Progenitor cell of endocrine pancreas (in vitro differentiated cells): ENCODE measurements around the gene DBP. TPM values are rescaled to one million over a fixed set of nuclear protein-coding genes. Genes with fewer than 3 reads are reported as not detected.
"Not testable (repeated sequence)": the region's sequence is repeated elsewhere in the genome, so short reads cannot be mapped to it uniquely, and the experiment has no call there.

ENCODE experiments used
- DNase-seq: peaks from one replicate; pipeline ENCODE4 v3.0.0; 2021; ENCODE audit warnings: low spot score; ENCODE audit not compliant: unreplicated experiment
- H3K27ac Mint-ChIP-seq: 2 replicates; pipeline ENCODE4 v1.8.0; 2021; ENCODE audit warnings: mild to moderate bottlenecking, moderate library complexity, mixed read lengths
- H3K27me3 Mint-ChIP-seq: 2 replicates; pipeline ENCODE4 v1.8.0; 2021; ENCODE audit warnings: mixed read lengths
- H3K36me3 Mint-ChIP-seq: 2 replicates; pipeline ENCODE4 v1.8.0; 2022; ENCODE audit warnings: mixed read lengths; ENCODE audit not compliant: insufficient read depth
- H3K4me1 Mint-ChIP-seq: 2 replicates; pipeline ENCODE4 v1.8.0; 2021; ENCODE audit warnings: low read depth, mixed read lengths
- H3K4me3 Mint-ChIP-seq: 2 replicates; pipeline ENCODE4 v1.8.0; 2021; ENCODE audit warnings: low read depth, mild to moderate bottlenecking, moderate library complexity, mixed read lengths
- H3K9me3 Mint-ChIP-seq: 2 replicates; pipeline ENCODE4 v1.8.0; 2021; ENCODE audit warnings: low read depth, mixed read lengths
- CTCF ChIP-seq: fragments of 200-600 bp; sonication (generic); IDR thresholded peaks from one replicate; pipeline ENCODE4 v1.5.0; 2021; ENCODE audit warnings: antibody characterized with exemption, mild to moderate bottlenecking; ENCODE audit not compliant: unreplicated experiment
- total RNA-seq: library from RNA; stranded (reverse); gene quantifications from 2 replicates; pipeline ENCODE4 v1.2.1, GENCODE V29; 2021

DBP gene
- total RNA-seq, 1 donor from 2014 or later: 5.3 TPM

- peaks cover 5% of the 10 kb centered on the region for H3K4me1 Mint-ChIP-seq
- no peak overlapping the region for H3K27ac Mint-ChIP-seq
- H3K4me3 Mint-ChIP-seq: no peak overlapping the region
- H3K36me3 Mint-ChIP-seq: no peaks in the 10 kb centered on the region
- no peak for TF ChIP-seq CTCF
- DNase-seq: no peak
- no peaks in the 10 kb centered on the region for H3K9me3 Mint-ChIP-seq
- peaks cover 5% of the 10 kb centered on the region for H3K27me3 Mint-ChIP-seq
These were observed 43.4 kb upstream of the DBP start for GRCh38 chr19:48680436-48681126.

DNA sequence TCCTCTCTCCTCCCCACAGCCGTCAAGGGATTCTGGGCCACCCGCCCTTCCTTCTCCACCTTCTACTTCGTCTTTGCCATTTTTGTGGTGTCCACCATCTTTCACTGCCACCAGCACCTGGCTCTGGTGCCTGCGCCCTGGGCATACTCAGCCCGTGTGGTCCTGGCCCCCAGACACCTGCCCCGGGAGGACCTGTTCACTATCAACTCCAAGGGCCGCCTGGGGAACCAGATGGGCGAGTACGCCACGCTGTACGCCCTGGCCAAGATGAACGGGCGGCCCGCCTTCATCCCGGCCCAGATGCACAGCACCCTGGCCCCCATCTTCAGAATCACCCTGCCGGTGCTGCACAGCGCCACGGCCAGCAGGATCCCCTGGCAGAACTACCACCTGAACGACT is 42.8 kb upstream of the DBP start:
- not testable (repeated sequence) for H3K4me1 Mint-ChIP-seq, H3K4me3 Mint-ChIP-seq, H3K27me3 Mint-ChIP-seq, H3K27ac Mint-ChIP-seq, H3K9me3 Mint-ChIP-seq, H3K36me3 Mint-ChIP-seq, DNase-seq

- H3K4me1 Mint-ChIP-seq: peaks cover 3% of the 10 kb centered on the region
- no peak for TF ChIP-seq CTCF
- H3K4me3 Mint-ChIP-seq: no peak overlapping the region
- H3K27me3 Mint-ChIP-seq: peaks cover 24% of the 10 kb centered on the region
- H3K27ac Mint-ChIP-seq: no peak overlapping the region
- DNase-seq: no peak
- H3K36me3 Mint-ChIP-seq: no peaks in the 10 kb centered on the region
- H3K9me3 Mint-ChIP-seq: no peaks in the 10 kb centered on the region
These were observed 41.0 kb upstream of the DBP start for GRCh38 chr19:48678201-48678600.

- no peak for DNase-seq
- Mint-ChIP-seq H3K4me3 (no peak overlapping the region), H3K4me1 (peaks cover 3% of the 10 kb centered on the region), H3K27ac (no peak overlapping the region), H3K9me3 (no peaks in the 10 kb centered on the region), H3K27me3 (peaks cover 27% of the 10 kb centered on the region), H3K36me3 (no peaks in the 10 kb centered on the region)
- no peak for TF ChIP-seq CTCF
These were observed 39.7 kb upstream of the DBP start for GRCh38 chr19:48676887-48677286.

DNA sequence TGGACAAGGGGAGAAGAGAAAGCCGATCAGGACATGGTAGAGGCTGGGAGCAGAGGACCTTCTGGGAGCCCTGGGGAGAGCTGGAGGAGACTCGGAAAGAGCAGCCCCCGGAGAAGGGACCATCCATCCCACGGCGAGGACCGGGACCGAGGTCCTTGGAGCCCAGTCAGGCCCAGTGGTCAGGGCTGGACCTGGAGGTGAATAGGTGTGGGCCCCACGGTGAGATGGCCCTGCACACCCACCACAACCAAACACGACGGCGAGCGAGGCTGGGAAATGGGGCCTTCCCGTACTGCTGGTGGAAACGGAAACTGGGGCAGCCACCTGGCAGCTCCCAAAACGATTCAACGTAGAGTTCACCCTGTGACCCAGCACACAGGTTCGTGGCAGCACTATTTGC is 39.3 kb upstream of the DBP start:
- no peak overlapping the region for H3K4me3 Mint-ChIP-seq
- no peaks in the 10 kb centered on the region for H3K36me3 Mint-ChIP-seq
- TF ChIP-seq CTCF: no peak
- peaks cover 3% of the 10 kb centered on the region for H3K4me1 Mint-ChIP-seq
- H3K27ac Mint-ChIP-seq: no peak overlapping the region
- H3K27me3 Mint-ChIP-seq: peaks cover 27% of the 10 kb centered on the region
- no peak for DNase-seq
- no peaks in the 10 kb centered on the region for H3K9me3 Mint-ChIP-seq
